Measurements from ENCODE around the gene MARK1. TPM values are rescaled to one million over a fixed set of nuclear protein-coding genes. Genes with fewer than 3 reads are reported as not detected.

MARK1 gene
- total and polyA plus RNA-seq, 2 of the 13 experiments (the other 11 are each of a cell fraction or from before 2014, with no cell fraction given) = not detected

- no peaks in the 10 kb centered on the region for H3K9me3 ChIP-seq (ENCODE audit: low read length)
- no peak overlapping the region for H3K9ac ChIP-seq (ENCODE audit: insufficient read depth, low read depth, low read length)
- H4K20me1 ChIP-seq (ENCODE audit: insufficient read depth, low read length) = no peaks in the 10 kb centered on the region
- H3K4me3 ChIP-seq (replicated peaks in 1 of 3; ENCODE audit: insufficient read depth in 1 of 3, low read depth in 2 of 3, low read length in 3 of 3) = no peak overlapping the region
- FAIRE-seq (peak; percentile 54), ATAC-seq (no peak), DNase-seq (ENCODE audit: low spot score) (peak; percentile 24)
- H2AFZ ChIP-seq (ENCODE audit: low read length) = no peak overlapping the region
- no peaks in the 10 kb centered on the region for H3K27me3 ChIP-seq (ENCODE audit: control insufficient read depth in 1 of 2, insufficient read depth in 2 of 2, low read length in 2 of 2)
- in situ Hi-C loops (cut with HindIII; ENCODE audit: extremely low pct_ligation_motif_present, low pct_unique_long_range_greater_than_20kb) = no loop called here
- H3K4me1 ChIP-seq (ENCODE audit: insufficient read depth, low read length) = peaks cover 86% of the 10 kb centered on the region
- ChIA-PET CTCF (ENCODE audit: low intra/inter-chr PET ratio, low total read pairs) (no interaction called here), POLR2A (interaction anchor here (0.6 to 2.3 kb wide), 4 partner anchors 9 to 79 kb away, joined by 3 to 7 read pairs (median 4); partner anchors contain the start of genes MTARC1 and MTARC2)
- H3K27ac ChIP-seq (ENCODE audit: extremely low read length, insufficient read depth, low read length) = no peak overlapping the region
- H3K36me3 ChIP-seq (replicated peaks in 1 of 2; ENCODE audit: control insufficient read depth in 1 of 2, insufficient read depth in 2 of 2, low read length in 2 of 2) = no peaks in the 10 kb centered on the region
- no peaks in the 10 kb centered on the region for H3K79me2 ChIP-seq (ENCODE audit: insufficient read depth, low read length)
- 28% methylated on average over 4 of the region's 4 CpGs for WGBS (ENCODE audit: low lambda C conversion rate)
- H3K4me2 ChIP-seq (ENCODE audit: low read depth, low read length) = no peak overlapping the region
- no peak for TF ChIP-seq ZNF891 (CRISPR knock-in tag; IDR thresholded peaks at IDR 0.05)
- TF ChIP-seq HNF1B (CRISPR knock-in tag; IDR thresholded peaks at IDR 0.05) = 0 out of 2 replicates have a peak, but pooled peaks have one; percentile 39
- TF ChIP-seq, protein P1, sequence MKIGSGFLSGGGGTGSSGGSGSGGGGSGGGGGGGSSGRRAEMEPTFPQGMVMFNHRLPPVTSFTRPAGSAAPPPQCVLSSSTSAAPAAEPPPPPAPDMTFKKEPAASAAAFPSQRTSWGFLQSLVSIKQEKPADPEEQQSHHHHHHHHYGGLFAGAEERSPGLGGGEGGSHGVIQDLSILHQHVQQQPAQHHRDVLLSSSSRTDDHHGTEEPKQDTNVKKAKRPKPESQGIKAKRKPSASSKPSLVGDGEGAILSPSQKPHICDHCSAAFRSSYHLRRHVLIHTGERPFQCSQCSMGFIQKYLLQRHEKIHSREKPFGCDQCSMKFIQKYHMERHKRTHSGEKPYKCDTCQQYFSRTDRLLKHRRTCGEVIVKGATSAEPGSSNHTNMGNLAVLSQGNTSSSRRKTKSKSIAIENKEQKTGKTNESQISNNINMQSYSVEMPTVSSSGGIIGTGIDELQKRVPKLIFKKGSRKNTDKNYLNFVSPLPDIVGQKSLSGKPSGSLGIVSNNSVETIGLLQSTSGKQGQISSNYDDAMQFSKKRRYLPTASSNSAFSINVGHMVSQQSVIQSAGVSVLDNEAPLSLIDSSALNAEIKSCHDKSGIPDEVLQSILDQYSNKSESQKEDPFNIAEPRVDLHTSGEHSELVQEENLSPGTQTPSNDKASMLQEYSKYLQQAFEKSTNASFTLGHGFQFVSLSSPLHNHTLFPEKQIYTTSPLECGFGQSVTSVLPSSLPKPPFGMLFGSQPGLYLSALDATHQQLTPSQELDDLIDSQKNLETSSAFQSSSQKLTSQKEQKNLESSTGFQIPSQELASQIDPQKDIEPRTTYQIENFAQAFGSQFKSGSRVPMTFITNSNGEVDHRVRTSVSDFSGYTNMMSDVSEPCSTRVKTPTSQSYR (CRISPR knock-in tag; IDR thresholded peaks at IDR 0.05; ENCODE audit: borderline replicate concordance) = peak; percentile 32; the same call in 1 of the 2 replicates
- TF ChIP-seq HNF1A (IDR thresholded peaks at IDR 0.05; ENCODE audit: low read depth) = peak; percentile 79
- TF ChIP-seq HNF1A (CRISPR knock-in tag; IDR thresholded peaks at IDR 0.05; ENCODE audit: borderline replicate concordance) = peak; percentile 68; the same call in 1 of the 2 replicates
- intact Hi-C loops (cut with micrococcal nuclease; ENCODE audit: unreplicated experiment) = no loop called here
- no TSS peak for BruUV-seq (replicated peaks)
Measured at GRCh38 chr1:220708244-220708643, 180.3 kb downstream of the MARK1 start.
